MCF 10A (cell line): ENCODE data around the gene N4BP2L2. TPM values are rescaled to one million over a fixed set of nuclear protein-coding genes. Genes with fewer than 3 reads are reported as not detected.

Experiments used
- BruUV-seq: library from RNA; stranded (reverse); fragments of 400-500 nt; replicated peaks from 2 replicates; lab custom pipeline; 2021; lab: Mats Ljungman, UMichigan
- CTCF ChIA-PET: fragments of 300-600 bp; sonication (Branson Sonifier 250); formaldehyde crosslinking; extraction: SDS; loops from one replicate; lab custom pipeline; 2021; ENCODE audit warnings: antibody characterized with exemption, inconsistent platforms; lab: Yijun Ruan, JAX
- POLR2A ChIA-PET: fragments of 300-600, 350-650 bp; sonication (Branson Sonifier 250); formaldehyde crosslinking; extraction: SDS; loops from one replicate; lab custom pipeline; 2020; ENCODE audit warnings: antibody characterized with exemption, inconsistent platforms; lab: Yijun Ruan, JAX
- DNase-seq: peaks from one replicate; pipeline ENCODE4 v3.0.0-alpha.2; 2018; ENCODE audit not compliant: unreplicated experiment
- H3K27ac Mint-ChIP-seq: one replicate; pipeline ENCODE4 v1.8.0; 2022; ENCODE audit warnings: mild to moderate bottlenecking, low read depth, mixed read lengths; ENCODE audit not compliant: unreplicated experiment
- H3K27me3 Mint-ChIP-seq: one replicate; pipeline ENCODE4 v1.8.0; 2022; ENCODE audit warnings: mixed read lengths; ENCODE audit not compliant: insufficient read depth, unreplicated experiment
- H3K36me3 Mint-ChIP-seq: one replicate; pipeline ENCODE4 v1.8.0; 2022; ENCODE audit warnings: mild to moderate bottlenecking, moderate library complexity, mixed read lengths; ENCODE audit not compliant: insufficient read depth, unreplicated experiment
- H3K4me1 Mint-ChIP-seq: one replicate; pipeline ENCODE4 v1.8.0; 2022; ENCODE audit warnings: mixed read lengths; ENCODE audit not compliant: insufficient read depth, unreplicated experiment
- H3K4me3 Mint-ChIP-seq: one replicate; pipeline ENCODE4 v1.8.0; 2022; ENCODE audit warnings: mild to moderate bottlenecking, moderate library complexity, mixed read lengths; ENCODE audit not compliant: unreplicated experiment
- H3K9me3 Mint-ChIP-seq: one replicate; pipeline ENCODE4 v1.8.0; 2022; ENCODE audit warnings: mixed read lengths; ENCODE audit not compliant: unreplicated experiment
- intact Hi-C: fragments of 100-400 bp; cut with micrococcal nuclease; formaldehyde crosslinking; loops from 2 replicates; pipeline ENCODE4 v1.14.1; 2022
- total RNA-seq: library from RNA; stranded (reverse); gene quantifications from 2 replicates; pipeline ENCODE4 v1.2.3, GENCODE V29; 2022
- TF ChIP-seq, protein P1 (sequence below): fragments of 200-600 bp; IDR thresholded peaks from one replicate; pipeline ENCODE4 v1.8.0; 2022; ENCODE audit warnings: antibody characterized with exemption, mild to moderate bottlenecking; ENCODE audit not compliant: unreplicated experiment

Gene N4BP2L2
- total RNA-seq, 1 experiment from 2014 or later = 113 TPM

DNA sequence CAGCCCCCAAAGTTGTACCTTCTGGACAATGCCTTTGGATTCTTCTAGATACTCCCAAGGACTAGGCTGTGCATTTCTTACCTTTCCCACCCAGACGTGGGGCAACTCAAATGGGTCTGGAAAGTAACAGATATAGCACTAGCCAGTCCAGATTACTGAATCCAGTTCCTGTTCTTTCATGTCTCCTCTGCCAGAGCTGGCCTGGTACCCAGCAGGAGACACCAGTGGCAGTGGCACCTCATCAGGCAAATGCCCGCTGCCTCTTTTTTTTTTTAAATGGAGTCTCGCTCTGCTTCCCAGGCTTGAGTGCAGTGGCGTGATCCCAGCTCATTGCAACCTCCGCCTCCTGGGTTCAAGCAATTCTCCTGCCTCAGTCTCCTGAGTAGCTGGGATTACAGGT is 43.2 kb downstream of the N4BP2L2 start:
- no TSS peak for BruUV-seq
- no peaks in the 10 kb centered on the region for H3K27me3 Mint-ChIP-seq
- peaks cover 8% of the 10 kb centered on the region for H3K4me1 Mint-ChIP-seq
- no peaks in the 10 kb centered on the region for H3K9me3 Mint-ChIP-seq
- intact Hi-C loops = no loop called here
- no peak overlapping the region for H3K4me3 Mint-ChIP-seq
- H3K27ac Mint-ChIP-seq = no peak overlapping the region
- POLR2A ChIA-PET = interaction anchor here (0.6 to 1.3 kb wide), 3 partner anchors 9 to 536 kb away, joined by 3 read pairs; no protein-coding TSS in a partner anchor
- TF ChIP-seq, protein P1, sequence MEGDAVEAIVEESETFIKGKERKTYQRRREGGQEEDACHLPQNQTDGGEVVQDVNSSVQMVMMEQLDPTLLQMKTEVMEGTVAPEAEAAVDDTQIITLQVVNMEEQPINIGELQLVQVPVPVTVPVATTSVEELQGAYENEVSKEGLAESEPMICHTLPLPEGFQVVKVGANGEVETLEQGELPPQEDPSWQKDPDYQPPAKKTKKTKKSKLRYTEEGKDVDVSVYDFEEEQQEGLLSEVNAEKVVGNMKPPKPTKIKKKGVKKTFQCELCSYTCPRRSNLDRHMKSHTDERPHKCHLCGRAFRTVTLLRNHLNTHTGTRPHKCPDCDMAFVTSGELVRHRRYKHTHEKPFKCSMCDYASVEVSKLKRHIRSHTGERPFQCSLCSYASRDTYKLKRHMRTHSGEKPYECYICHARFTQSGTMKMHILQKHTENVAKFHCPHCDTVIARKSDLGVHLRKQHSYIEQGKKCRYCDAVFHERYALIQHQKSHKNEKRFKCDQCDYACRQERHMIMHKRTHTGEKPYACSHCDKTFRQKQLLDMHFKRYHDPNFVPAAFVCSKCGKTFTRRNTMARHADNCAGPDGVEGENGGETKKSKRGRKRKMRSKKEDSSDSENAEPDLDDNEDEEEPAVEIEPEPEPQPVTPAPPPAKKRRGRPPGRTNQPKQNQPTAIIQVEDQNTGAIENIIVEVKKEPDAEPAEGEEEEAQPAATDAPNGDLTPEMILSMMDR = no peak
- DNase-seq = no peak
- H3K36me3 Mint-ChIP-seq = peaks cover 6% of the 10 kb centered on the region
- CTCF ChIA-PET = no interaction called here

DNA sequence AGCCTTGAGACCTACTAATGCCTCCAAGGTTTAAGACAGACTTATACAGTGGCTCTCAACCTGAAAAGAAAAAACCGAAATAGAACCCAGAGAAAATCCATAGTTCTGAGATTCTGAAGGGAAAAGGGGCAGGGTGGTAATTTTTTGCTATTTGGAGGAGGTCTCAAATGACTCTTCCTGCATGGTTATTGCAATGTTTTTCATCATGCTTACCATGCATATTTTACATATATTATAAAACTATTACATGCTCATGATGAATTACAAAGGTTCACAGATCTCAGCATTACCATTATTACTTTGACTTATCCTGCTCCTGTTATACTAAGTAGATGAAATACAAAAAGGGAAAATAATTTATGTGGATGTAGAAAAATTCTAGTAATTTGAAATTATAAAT is 47.6 kb downstream of the N4BP2L2 start:
- peaks cover 16% of the 10 kb centered on the region for H3K36me3 Mint-ChIP-seq
- no peak overlapping the region for H3K27ac Mint-ChIP-seq
- POLR2A ChIA-PET = interaction anchor here (0.6 kb wide), 1 partner anchor 9 kb away, joined by 3 read pairs; no protein-coding TSS in a partner anchor
- no peaks in the 10 kb centered on the region for H3K27me3 Mint-ChIP-seq
- no peak overlapping the region for H3K4me3 Mint-ChIP-seq
- no peak for DNase-seq
- TF ChIP-seq, protein P1 = no peak
- intact Hi-C loops = no loop called here
- no TSS peak for BruUV-seq
- CTCF ChIA-PET = no interaction called here
- H3K4me1 Mint-ChIP-seq = no peaks in the 10 kb centered on the region
- no peaks in the 10 kb centered on the region for H3K9me3 Mint-ChIP-seq

DNA sequence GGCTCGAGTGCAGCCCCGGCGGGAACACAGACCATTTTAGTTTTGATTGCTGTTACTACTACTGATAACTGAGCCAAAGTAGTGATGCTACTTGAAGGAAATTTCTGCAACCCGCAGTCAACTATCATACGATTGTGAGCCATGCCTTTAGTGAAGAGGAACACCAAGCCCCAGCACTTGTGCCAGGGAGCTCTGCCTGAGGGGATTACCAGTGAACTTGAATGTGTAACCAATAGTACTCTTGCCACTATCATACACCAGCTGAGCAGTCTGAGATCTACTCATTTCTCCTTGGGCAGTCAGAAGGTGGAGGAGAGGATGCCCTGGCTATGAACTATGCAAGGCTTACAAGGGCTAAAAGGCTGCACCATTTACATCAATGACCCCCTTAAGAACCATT is 61.7 kb downstream of the N4BP2L2 start:
- Mint-ChIP-seq H3K27ac (no peak overlapping the region), H3K36me3 (peaks cover 10% of the 10 kb centered on the region), H3K4me3 (no peak overlapping the region), H3K4me1 (no peaks in the 10 kb centered on the region), H3K27me3 (no peaks in the 10 kb centered on the region), H3K9me3 (no peaks in the 10 kb centered on the region)
- ChIA-PET POLR2A (interaction anchor here (0.6 to 3.7 kb wide), 4 partner anchors 8 to 58 kb away, joined by 3 to 12 read pairs (median 4); no protein-coding TSS in a partner anchor), CTCF (interaction anchor here (0.6 kb wide), 1 partner anchor 53 kb away, joined by 3 read pairs; no protein-coding TSS in a partner anchor)
- intact Hi-C loops = no loop called here
- no peak for DNase-seq
- no TSS peak for BruUV-seq
- TF ChIP-seq, protein P1 = no peak

DNA sequence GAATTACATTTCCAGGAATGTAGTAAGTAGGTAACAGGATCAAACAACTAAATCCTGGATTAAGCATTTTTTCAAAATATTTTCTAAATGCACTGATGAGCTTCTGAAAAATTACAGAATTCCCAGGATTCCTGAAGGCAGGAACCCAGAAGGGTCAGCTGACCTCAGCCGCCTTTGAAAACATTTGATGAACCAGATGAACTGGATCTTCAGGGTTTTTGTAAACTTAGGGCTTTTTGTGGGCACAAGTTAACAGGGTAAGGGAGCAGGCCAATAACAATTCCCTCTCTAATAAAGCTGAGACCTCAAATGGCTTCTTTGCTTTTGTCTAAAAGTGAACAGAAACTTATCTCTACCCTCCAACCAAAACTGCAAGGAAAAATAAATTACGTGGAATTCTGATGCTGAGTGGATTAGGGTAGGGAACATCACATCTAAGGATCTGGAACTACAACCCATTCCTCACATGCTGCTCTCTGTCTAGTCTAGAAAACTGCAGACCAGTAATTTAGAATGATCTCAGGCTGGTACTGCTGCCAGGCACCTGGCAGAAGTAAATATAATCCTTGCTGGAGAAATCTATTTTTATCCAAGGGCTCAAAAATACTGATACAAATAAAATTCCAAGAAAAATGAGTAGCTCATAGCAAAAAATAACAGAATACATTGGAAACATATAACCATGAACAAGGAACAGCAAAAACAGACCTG is 62.4 kb downstream of the N4BP2L2 start:
- intact Hi-C loops = no loop called here
- BruUV-seq = no TSS peak
- no peak overlapping the region for H3K4me3 Mint-ChIP-seq
- no peaks in the 10 kb centered on the region for H3K9me3 Mint-ChIP-seq
- CTCF ChIA-PET = interaction anchor here (1.1 kb wide), 1 partner anchor 116 kb away, joined by 4 read pairs; no protein-coding TSS in a partner anchor
- no peaks in the 10 kb centered on the region for H3K4me1 Mint-ChIP-seq
- TF ChIP-seq, protein P1 = no peak
- no peak overlapping the region for H3K27ac Mint-ChIP-seq
- peaks cover 12% of the 10 kb centered on the region for H3K36me3 Mint-ChIP-seq
- POLR2A ChIA-PET = interaction anchor here (1.1 to 3.7 kb wide), 2 partner anchors 9 to 12 kb away, joined by 4 to 12 read pairs; no protein-coding TSS in a partner anchor
- no peak for DNase-seq
- H3K27me3 Mint-ChIP-seq = no peaks in the 10 kb centered on the region
